HG02798 (cell line): ENCODE results near the gene PTPRN.
A peak's percentile ranks its signal among the peaks of the same experiment; 100 is the strongest.
"Not testable (repeated sequence)": the region's sequence is repeated elsewhere in the genome, so short reads cannot be mapped to it uniquely, and the experiment has no call there.

ENCODE experiments used
- ATAC-seq: cut with Tn5 transposase; IDR thresholded peaks from one replicate; pipeline ENCODE4 v1.9.1; 2021; ENCODE audit warnings: mild to moderate bottlenecking; ENCODE audit not compliant: unreplicated experiment, poor library complexity

Gene PTPRN

GRCh38 chr2:219289195-219289536 lies 20.0 kb downstream of the PTPRN start:
- ATAC-seq = no peak

DNA sequence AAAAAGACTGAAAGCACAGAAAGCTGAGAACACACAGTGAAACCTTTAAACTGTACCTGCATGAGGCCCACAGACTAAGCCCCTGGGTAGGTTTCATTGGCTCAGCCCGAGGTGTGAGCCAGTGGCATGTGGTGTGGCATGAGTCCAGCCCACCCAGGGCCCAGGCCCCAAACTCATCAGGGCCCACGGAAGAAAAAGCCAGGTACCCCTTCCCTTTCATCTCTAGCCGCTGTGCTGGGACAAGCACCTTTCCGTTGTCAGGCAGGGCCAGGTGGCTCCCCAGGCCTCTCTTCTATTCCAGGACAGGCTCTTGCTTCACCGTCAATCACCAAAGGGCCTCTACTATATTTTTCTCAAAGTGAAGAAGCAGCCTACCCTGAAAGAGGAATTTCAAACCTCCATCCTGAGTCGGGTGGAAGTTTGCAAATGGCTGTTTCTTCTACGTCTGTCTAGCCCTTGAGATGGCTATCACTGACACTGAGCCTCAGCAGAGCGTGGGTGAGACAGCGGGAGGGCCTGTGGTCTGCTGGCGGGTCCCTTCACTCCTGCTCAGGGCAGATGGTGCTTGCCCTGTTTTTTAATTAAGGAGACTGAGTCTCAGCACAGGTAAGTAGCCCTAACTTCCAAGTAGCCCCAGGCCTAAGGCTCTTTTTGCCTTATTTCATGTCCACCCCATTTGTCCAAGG lies 21.5 kb downstream of the PTPRN start:
- no peak for ATAC-seq

GRCh38 chr2:219287116-219287440 lies 22.1 kb downstream of the PTPRN start:
- ATAC-seq = not testable (repeated sequence)

GRCh38 chr2:219286436-219287115 lies 22.6 kb downstream of the PTPRN start:
- no peak for ATAC-seq

DNA sequence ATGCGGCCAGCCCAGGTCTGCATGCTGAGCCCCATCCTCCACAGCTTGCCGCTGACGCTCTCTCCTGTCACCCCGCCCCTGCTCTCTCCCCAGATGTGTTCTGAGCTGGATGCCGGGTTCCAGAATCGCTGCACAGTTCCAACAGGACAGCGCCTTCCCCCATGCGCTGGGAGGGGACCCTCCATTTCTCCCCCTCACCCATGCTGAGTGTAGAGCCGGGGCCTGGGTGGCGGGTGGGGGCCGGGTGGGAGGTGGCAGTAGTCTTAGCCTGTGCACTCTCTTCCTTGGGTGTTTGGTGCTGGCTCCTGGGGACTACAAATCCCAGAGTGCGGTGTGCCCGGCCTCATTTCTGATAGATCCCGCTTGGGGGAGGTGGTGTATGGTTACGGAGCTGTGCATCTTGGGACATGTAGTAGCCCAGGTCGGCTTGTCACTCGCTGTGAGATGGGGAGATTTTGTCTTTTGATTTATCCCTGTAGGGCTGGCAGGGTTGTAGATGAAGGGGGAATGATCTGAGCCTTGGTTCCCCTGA lies 23.2 kb downstream of the PTPRN start:
- no peak for ATAC-seq

DNA sequence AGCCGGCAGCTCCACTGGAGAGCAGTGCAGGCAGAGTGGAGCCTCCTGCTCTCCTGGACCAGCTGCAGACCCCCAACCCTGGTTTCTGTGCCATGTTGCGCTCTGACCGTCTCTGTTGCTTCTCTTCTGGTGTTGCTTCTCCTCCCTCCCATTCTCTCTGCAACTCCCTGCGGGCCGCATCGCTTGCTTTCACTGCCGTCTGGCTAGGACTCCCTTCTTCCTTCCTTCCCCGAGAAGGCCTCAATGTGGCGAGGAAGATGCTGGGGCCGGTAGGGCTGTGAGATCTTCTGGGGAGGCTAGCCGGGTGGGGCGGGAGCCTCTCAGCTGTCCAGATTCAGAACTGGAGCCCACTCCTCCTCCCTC lies 23.8 kb downstream of the PTPRN start:
- ATAC-seq = no peak

- ATAC-seq = no peak
These were observed 24.5 kb downstream of the PTPRN start for GRCh38 chr2:219284501-219285372.

DNA sequence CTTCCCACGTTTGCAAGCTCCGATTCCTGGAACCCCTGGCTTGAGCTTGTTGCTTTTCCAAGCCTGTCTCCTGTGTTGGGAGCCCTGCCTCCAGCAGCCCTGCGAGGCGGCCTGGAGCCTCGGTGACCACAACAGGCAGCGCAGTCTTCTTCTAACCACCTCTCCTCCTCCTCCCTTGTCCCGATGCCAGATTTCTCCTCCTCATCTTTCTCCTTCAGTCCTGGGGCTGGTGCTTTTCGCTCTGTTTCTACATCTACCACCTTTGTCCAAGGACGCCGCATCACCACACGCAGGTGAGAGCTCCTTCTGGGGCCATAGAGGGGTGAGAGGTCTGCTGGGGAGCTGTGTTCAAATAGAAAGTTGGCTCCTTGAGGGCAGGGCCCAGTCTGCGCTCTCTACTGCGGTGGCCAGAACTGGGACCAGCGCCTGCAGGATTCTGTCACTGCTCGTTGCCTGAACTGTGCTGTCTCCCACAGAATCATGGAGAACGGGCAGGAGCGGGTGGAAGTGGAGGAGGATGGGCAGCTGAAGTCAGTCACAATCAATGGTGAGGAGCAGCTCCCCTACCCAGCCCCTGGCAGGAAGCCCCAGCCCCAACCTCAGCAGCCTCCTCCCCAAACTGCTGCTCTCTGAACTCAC lies 26.1 kb downstream of the PTPRN start:
- ATAC-seq = no peak

- ATAC-seq = no peak
These were observed 26.8 kb downstream of the PTPRN start for GRCh38 chr2:219282375-219282774.

DNA sequence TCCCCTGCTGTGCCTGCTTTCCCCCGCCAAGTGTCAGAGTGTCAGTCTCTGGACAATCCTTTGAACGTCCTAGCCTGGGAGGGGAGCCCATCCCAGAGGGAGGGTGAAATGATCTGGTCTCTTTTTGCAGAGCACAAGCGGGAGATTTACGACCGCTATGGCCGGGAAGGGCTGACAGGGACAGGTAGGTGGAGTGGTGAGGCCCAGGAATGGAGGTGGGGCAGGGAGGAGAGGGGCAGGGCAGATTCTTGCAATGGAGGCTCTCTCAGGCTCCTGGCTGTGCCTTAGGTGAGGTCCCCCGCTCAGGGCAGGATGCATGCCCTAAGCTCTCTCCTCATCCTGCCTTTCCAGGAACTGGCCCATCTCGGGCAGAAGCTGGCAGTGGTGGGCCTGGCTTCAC lies 27.6 kb downstream of the PTPRN start:
- no peak for ATAC-seq

DNA sequence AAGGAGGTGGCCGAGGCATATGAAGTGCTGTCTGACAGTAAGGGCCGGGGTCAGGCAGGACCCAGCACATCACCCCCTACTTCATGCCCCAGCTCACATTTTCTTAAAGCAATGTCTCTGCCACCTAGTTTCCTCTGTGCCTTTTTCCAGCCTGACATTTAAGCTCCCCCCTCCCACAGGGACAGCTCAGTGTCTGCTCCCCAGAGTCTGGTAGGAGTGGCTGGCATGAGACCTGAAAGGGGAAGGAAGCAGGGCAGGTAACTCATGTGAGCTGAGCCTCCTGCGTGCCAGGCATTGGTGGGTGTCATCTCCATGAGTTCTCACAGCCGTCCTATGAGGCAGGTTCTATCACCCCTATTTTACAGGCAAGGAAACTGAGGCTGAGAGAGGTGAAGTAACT lies 28.6 kb downstream of the PTPRN start:
- ATAC-seq = no peak

GRCh38 chr2:219279916-219280516 lies 29.2 kb downstream of the PTPRN start:
- no peak for ATAC-seq

DNA sequence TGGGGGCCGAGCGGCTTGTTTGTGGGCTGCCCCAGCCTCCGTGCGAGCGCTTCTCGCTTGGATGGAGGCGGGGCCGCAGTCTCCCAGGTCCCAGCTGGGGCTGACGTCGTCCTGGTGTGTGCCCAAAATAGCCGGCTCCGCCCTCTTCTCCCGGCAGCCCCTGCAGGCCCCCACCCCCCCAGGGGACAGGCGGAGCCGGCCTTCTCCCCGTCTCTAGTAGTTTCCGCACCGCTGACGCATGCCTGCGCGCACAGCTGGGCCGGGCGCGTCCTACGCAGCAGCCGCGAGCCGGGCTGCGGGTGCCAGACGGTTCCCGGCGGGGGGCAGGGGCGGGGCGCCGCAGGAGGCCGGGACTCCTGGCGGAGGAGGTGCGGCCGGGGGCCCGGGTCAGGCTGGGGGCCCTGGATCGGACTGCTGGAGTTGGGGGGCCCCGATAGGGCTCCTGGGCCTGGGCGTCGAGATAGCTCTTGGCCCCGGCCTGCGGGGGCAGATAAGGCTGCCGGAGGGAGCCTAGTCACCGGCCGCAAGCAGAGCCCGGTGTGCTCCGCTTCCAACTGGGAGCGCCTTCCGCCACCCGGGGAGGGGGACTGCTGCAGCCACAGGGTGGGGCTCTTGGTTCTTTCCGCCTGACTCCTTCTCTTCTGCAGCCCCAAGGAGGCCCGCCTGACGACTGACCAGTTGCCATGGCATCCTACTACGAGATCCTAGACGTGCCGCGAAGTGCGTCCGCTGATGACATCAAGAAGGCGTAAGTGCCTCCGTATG lies 29.9 kb downstream of the PTPRN start, which contains the start of gene DNAJB2:
TSS of gene DNAJB2 (plus strand) at position 216 of the 765 bp plus-strand sequence. CDS start at position 684, 468 bp downstream.
- ATAC-seq = peak; percentile 88

DNA sequence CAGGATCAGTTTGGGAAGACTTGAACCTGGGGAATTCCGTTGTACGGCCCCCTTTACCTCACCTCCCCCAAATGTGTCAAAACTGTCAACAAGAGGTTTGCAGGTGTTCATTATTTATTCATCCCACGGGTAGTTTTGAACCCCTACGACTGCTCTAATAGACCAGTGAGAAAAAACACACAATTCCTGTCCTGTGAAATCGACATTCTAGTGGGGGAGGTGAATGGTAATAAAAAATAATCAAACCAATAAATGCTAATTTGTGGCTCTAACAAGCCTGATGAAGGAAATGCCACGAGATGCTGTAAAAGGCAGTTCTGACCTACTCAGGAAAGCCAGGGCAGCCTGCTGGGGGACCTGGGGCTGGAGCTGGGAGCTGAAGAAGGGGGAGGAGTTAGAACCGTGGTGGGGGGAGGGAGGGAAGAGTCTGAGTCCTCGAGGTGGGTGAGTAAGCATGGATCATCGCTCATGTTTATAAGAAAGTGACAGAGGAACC lies 30.5 kb downstream of the PTPRN start:
- ATAC-seq = no peak

- ATAC-seq = peak; percentile 24
These were observed 31.2 kb downstream of the PTPRN start for GRCh38 chr2:219277703-219278654.

- no peak for ATAC-seq
These were observed 34.8 kb downstream of the PTPRN start for GRCh38 chr2:219274361-219274921.

- ATAC-seq = no peak
These were observed 35.3 kb downstream of the PTPRN start for GRCh38 chr2:219273937-219274336.

DNA sequence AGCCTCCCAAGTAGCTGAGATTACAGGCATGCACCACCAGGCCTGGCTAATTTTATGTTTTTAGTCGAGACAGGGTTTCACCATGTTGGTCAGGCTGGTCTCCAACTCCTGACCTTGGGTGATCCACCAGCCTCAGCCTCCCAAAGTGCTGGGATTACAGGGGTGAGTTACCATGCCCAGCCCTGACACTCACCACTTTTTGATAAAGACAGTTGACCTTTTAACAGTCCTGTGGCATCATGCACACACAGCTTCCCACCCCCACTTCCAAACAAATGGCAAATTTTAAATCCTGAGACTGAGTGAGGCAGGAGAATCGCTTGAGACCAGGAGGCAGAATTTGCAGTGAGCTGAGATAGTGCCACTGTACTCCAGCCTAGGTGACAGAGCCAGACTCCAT lies 36.2 kb downstream of the PTPRN start:
- no peak for ATAC-seq
